Gastroesophageal sphincter (tissue), 3 donors: Measurements from ENCODE around the gene HDAC4.

Experiments
- EP300 ChIP-seq: sonication (generic); formaldehyde crosslinking; IDR thresholded peaks from one replicate; pipeline ENCODE4 v1.6.1; 2017; ENCODE audit warnings: antibody characterized with exemption, mild to moderate bottlenecking
- TF ChIP-seq, protein P1 (sequence below), 4 experiments: fragments of 200-600 bp in 2 of 4; fragments of 450-650 bp in 2 of 4; sonication (generic) in 1 of 4; IDR thresholded peaks; one replicate each; pipeline ENCODE4 v1.5.1; 2017 to 2019; ENCODE audit warnings: antibody characterized with exemption in 4 of 4, mild to moderate bottlenecking in 2 of 4, moderate library complexity in 2 of 4

DNA sequence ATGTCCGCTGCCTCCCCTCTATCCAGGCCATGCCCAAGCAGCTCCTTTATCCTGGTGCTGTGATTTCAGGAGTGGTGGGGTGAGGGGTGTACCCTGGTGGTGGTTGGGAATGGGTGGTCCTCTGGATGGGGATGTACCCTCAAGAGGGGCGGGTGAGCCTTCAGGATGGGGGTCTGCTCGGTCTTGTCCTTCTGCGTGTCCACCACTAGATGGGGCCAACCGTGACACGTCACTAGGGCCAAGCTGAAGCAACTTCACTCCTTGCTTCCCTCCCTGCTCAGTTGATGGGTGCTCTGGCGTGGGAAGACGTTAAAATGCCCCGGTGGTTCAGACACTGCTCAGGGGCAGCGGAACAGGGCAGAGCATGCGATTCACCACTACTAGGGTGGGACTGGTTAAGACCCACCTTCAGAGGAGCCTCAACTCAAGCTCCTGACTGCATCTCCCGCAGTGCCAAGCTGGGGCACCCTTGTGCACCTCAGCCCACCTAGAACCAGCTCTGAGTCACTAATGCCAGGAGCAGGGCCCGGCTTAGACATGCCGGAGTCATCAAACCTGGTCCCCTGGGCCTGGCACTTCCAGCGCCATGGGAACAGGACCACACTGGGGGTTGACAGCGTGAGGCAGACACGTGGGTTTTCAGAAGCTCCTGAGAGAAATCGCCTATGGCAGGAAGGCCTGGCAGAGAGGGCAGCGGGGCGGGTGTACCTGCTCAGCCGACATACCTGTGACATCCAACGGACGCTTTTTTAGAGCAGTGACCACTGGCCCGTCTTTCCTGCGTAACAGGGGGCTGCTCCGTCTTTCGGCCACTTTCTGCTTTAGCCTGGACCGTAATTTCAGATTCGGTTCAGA, 256.7 kb downstream of the HDAC4 start:
- TF ChIP-seq, protein P1, sequence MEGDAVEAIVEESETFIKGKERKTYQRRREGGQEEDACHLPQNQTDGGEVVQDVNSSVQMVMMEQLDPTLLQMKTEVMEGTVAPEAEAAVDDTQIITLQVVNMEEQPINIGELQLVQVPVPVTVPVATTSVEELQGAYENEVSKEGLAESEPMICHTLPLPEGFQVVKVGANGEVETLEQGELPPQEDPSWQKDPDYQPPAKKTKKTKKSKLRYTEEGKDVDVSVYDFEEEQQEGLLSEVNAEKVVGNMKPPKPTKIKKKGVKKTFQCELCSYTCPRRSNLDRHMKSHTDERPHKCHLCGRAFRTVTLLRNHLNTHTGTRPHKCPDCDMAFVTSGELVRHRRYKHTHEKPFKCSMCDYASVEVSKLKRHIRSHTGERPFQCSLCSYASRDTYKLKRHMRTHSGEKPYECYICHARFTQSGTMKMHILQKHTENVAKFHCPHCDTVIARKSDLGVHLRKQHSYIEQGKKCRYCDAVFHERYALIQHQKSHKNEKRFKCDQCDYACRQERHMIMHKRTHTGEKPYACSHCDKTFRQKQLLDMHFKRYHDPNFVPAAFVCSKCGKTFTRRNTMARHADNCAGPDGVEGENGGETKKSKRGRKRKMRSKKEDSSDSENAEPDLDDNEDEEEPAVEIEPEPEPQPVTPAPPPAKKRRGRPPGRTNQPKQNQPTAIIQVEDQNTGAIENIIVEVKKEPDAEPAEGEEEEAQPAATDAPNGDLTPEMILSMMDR (IDR thresholded peaks at IDR 0.05): peak in 3 of 4 experiments; percentile 68 to 77 (median 71)
- TF ChIP-seq EP300: no peak
